Activated CD4-positive, alpha-beta T cell treated with anti-CD3 and anti-CD28 coated beads, Interleukin-2, Interleukin-6, amounts not matched to agents 100 ng/mL and 50 ng/mL, durations not matched to agents 16 hours and 8 hours (primary cell): ENCODE results near the gene GSN.

ENCODE experiments used
- DNase-seq: peaks from one replicate; pipeline ENCODE4 v3.0.0-alpha.2; 2020

Gene GSN

GRCh38 chr9:121305269-121305994 is 37.5 kb downstream of the GSN start:
- DNase-seq: no peak

GRCh38 chr9:121307976-121308375 is 40.0 kb downstream of the GSN start:
- DNase-seq: no peak

GRCh38 chr9:121308765-121309164 is 40.8 kb downstream of the GSN start:
- DNase-seq: no peak

- no peak for DNase-seq
These were observed 41.2 kb downstream of the GSN start for GRCh38 chr9:121309171-121309570.

- no peak for DNase-seq
These were observed 42.0 kb downstream of the GSN start for GRCh38 chr9:121309833-121310425.

- no peak for DNase-seq
These were observed 42.6 kb downstream of the GSN start for GRCh38 chr9:121310571-121310970.

- no peak for DNase-seq
These were observed 44.2 kb downstream of the GSN start for GRCh38 chr9:121312169-121312568.

- no peak for DNase-seq
These were observed 45.6 kb downstream of the GSN start for GRCh38 chr9:121313458-121314152.

GRCh38 chr9:121316378-121316777 is 48.4 kb downstream of the GSN start:
- no peak for DNase-seq

GRCh38 chr9:121316852-121317373 is 49.0 kb downstream of the GSN start:
- DNase-seq: no peak

- DNase-seq: no peak
These were observed 50.0 kb downstream of the GSN start for GRCh38 chr9:121317737-121318630.

- DNase-seq: no peak
These were observed 50.8 kb downstream of the GSN start for GRCh38 chr9:121318631-121319382.

GRCh38 chr9:121319383-121319780 is 51.4 kb downstream of the GSN start:
- no peak for DNase-seq

- peak; percentile 52 for DNase-seq
These were observed 53.1 kb downstream of the GSN start for GRCh38 chr9:121321016-121321503.

GRCh38 chr9:121322037-121322736 is 54.2 kb downstream of the GSN start:
- no peak for DNase-seq

GRCh38 chr9:121322737-121323448 is 54.9 kb downstream of the GSN start:
- no peak for DNase-seq

GRCh38 chr9:121323449-121324151 is 55.6 kb downstream of the GSN start:
- no peak for DNase-seq

- DNase-seq: no peak
These were observed 56.4 kb downstream of the GSN start for GRCh38 chr9:121324316-121324715.

GRCh38 chr9:121324755-121325154 is 56.8 kb downstream of the GSN start:
- DNase-seq: no peak

- DNase-seq: no peak
These were observed 57.4 kb downstream of the GSN start for GRCh38 chr9:121325387-121325786.
